Activated T-cell treated with anti-CD3 and anti-CD28 coated beads, Interleukin-2, amount 50 U/mL, for 1 hour (primary cell): ENCODE results near the gene MALAT1.
"Not testable (repeated sequence)": the region's sequence is repeated elsewhere in the genome, so short reads cannot be mapped to it uniquely, and the experiment has no call there.

Experiments used
- DNase-seq: peaks from one replicate; pipeline ENCODE4 v3.0.0-alpha.2; 2020

MALAT1 gene

DNA sequence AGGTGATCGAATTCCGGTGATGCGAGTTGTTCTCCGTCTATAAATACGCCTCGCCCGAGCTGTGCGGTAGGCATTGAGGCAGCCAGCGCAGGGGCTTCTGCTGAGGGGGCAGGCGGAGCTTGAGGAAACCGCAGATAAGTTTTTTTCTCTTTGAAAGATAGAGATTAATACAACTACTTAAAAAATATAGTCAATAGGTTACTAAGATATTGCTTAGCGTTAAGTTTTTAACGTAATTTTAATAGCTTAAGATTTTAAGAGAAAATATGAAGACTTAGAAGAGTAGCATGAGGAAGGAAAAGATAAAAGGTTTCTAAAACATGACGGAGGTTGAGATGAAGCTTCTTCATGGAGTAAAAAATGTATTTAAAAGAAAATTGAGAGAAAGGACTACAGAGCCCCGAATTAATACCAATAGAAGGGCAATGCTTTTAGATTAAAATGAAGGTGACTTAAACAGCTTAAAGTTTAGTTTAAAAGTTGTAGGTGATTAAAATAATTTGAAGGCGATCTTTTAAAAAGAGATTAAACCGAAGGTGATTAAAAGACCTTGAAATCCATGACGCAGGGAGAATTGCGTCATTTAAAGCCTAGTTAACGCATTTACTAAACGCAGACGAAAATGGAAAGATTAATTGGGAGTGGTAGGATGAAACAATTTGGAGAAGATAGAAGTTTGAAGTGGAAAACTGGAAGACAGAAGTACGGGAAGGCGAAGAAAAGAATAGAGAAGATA, at the start of gene MALAT1:
Gene MALAT1 (plus strand): TSS at position 69 of the 736 bp plus-strand sequence.
- DNase-seq: peak; percentile 94

DNA sequence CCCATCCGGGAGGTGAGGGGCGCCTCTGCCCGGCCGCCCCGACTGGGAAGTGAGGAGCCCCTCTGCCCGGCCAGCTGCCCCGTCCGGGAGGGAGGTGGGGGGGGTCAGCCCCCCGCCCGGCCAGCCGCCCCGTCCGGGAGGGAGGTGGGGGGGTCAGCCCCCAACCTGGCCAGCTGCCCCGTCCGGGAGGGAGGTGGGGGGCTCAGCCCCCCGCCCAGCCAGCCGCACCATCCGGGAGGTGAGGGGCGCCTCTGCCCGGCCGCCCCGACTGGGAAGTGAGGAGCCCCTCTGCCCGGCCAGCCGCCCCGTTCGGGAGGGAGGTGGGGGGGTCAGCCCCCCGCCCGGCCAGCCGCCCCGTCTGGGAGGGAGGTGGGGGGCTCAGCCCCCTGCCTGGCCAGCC, 47.5 kb upstream of the MALAT1 start:
- DNase-seq: not testable (repeated sequence)

DNA sequence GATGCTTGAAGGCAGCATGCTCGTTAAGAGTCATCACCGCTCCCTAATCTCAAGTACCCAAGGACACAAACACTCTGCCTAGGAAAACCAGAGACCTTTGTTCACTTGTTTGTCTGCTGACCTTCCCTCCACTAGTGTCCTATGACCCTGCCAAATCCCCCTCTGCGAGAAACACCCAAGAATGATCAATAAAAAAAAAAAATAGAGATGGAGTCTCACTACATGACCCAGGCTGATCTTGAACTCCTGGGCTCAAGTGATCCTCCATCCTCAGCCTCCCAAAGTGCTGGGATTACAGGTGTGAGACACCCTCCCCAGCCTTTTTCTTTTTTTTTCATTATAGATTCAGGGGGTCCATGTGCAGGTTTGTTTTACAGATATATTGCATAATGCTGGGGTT, 46.6 kb upstream of the MALAT1 start:
- not testable (repeated sequence) for DNase-seq

DNA sequence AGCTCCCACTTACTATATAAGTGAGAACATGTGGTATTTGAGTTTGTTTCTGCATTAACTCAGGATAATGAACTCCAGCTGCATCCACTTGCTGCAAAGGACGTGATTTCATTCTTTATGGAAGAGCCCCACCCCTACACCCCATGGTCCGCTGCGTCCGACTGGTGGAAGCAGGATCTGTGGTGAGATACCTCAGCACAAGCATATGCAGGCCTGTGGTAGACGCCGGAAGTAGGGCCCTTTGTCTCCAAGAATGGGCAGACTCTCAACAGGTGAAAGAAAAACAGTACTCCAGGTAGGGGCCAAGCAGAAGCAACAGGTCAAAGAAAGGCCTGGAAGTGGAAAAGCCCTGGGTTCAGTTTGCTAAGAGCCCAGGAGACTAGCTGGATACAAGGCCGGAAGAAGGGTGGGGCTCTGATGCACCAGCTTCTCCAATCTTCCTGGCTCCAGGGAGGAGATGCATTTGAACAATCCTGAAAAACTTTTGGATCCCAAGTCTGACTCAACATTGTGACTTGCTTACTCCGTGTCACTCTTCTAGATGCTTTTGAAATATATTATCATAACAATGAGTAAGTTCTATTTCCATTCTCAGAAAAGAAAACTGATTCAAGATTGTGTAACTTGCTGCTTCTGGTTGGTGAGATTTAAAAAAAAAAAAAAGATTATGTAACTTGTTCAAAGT, 45.9 kb upstream of the MALAT1 start:
- DNase-seq: no peak

DNA sequence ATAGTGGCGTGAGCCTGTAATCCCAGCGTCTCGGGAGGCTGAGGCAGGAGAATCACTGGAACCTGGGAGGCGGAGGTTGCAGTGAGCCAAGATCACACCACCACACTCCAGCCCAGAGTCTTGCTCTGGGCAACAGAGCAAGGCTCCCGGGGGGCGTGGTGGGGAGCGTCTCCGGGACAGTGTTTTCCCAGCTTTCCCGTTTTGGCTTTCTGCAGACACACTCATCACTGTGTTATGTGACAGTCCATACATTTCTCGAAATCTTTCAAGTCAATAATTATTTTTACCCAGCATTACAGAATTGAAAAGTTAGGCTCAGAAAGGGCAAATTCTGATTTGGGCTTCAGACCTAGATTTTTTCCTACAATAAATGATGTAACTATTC, 44.5 kb upstream of the MALAT1 start:
- no peak for DNase-seq

DNA sequence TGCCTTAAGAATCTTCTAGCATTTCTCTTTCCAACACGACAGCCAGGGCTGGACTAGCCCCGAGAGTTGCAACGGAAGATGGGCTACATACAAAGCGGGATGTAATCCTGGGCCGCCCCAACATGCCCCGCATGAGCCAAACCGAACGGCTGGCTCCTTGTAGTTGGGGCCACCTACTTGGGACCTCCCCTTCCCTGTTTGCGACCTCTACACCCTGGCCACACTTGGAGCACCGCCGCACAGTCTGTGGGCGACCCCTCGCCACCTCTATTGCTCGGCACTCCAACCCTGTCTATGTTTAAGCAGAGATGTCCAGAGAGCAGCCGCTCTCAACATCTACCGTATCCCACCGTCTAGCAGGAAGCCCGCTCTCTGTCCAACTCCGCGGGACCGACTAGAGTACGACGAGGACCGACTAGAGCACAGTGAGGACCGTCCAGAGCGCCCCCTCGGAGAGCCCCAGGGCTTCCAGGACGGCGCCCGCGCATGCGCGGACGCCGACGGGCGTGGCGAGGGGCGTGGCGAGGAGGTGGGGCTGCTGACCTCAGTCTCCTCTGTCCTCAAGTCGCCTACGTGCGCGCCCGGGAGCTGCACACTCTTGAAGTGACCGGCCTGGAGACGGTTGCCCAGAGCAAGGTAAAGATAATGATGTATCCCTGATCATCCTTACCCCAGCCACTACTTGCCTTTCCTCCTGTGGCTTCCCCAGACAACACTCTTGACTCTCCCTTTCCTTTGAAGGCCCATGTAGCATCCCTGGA, 44.0 kb upstream of the MALAT1 start:
- peak; percentile 88 for DNase-seq

DNA sequence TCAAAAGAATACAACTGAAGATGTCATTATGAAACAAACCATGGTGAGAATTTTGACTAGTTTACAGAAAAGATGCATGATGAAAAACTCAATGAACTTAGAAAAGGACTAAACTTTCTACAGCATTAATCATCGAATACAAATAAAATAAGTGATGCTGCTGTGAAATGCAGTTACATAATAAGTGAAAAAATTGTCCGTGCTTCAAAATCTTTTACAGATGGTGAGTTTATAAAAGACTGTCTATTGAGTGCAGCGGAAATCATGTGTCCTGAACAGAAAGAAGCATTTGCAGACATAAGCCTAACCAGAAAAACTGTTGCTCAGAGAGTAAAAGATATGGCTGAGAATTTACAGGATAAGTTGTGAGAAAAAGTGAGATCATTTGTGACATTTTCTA, 42.4 kb upstream of the MALAT1 start:
- DNase-seq: no peak

DNA sequence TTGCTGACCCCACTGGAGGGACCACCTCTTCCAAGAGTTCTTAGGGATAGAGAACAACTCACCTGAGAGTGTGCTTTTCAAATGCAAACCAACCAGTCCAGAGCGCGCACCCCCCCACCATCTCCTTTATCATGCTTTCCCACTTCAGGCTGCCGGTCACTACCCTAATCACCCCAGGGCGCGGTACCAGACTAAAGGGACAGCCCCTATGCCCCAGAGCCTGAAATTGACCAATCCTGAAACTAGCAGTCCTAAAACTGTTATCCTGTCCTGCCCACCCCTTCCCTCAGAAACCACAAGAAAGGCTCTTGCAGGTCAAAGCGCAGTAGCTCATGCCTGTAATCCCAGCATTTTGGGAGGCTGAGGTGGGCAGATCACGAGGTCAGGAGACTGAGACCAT, 39.3 kb upstream of the MALAT1 start:
- no peak for DNase-seq

DNA sequence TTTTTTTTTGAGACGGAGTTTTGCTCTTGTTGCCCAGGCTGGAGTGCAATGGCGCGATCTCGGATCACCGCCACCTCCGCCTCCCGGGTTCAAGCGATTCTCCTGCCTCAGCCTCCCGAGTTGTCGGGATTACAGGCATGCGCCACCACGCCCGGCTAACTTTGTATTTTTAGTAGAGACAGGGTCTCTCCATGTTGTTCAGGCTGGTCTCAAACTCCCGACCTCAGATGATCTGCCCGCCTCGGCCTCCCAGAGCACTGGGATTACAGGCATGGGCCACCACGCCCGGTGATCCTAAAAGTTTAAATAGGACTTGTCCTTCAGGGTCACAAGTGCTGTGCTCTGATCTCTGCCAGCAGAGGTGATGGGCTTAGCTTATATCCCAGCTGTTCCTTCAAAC, 33.4 kb upstream of the MALAT1 start:
- not testable (repeated sequence) for DNase-seq

DNA sequence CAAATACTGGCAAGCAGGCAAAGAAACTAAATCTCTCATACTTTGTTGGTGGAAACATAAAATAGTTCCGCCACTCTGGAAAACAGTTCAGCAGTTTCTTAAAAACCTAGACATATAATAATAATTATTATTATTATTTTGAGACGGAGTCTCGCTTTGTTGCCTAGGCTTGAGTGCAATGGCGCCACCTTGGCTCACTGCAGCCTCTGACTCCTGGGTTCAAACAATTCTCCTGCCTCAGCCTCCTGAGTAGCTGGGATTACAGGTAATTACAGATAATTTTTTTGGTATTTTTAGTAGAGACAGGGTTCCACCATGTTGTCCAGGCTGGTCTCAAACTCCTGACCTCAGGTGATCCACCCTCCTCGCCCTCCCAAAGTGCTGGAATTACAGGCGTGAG, 31.5 kb upstream of the MALAT1 start:
- DNase-seq: not testable (repeated sequence)

DNA sequence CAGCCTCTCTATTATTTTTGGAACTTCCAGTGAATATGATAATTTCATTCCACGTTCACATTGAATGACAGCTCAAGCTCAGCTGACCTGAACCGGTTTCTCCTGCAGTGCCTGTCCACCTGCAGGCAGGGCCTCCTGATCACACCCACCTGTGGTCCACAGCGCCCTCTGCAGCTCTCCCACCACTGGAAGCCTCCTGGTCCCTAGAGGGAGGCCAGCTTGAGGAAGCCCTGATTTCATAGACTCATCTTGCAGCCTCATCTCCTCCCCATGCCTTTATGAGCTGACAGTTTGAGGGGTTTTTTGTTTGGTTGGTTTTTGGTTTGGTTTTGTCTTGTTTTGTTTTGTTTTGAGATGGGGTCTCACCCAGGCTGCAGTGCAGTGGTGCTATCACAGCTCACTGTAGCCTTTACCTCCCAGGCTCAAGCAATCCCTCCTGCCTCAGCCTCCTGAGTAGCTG, 29.9 kb upstream of the MALAT1 start:
- peak; percentile 63 for DNase-seq

DNA sequence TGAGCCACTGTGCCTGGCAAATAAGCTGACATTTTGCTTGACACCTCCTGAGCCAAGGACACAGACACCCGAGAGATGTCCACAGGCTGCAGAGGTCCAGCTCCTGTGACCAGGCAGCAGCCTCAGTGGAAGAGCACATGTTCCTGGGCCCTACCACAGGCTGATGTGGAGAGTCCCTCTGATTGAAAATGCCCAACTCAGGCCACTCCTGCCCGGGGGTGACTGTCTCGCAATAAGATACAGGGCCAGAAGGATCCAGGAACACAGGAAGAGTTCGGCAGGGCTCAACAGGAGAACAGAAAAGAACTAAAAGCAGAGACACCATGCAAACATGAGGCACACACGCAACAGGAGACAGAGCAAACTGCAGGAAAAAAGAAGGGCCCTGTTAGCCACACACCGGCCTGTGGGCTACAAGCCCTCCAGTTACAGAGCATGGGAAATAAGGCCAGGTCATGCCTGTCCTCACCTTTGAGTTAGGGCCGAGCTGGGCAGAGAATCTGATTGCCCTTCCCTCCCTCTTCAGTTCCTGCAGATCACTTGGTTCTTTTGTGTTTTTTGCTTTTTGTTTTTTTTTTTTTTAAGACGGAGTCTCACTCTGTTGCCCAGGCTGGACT, 28.3 kb upstream of the MALAT1 start:
- DNase-seq: no peak

DNA sequence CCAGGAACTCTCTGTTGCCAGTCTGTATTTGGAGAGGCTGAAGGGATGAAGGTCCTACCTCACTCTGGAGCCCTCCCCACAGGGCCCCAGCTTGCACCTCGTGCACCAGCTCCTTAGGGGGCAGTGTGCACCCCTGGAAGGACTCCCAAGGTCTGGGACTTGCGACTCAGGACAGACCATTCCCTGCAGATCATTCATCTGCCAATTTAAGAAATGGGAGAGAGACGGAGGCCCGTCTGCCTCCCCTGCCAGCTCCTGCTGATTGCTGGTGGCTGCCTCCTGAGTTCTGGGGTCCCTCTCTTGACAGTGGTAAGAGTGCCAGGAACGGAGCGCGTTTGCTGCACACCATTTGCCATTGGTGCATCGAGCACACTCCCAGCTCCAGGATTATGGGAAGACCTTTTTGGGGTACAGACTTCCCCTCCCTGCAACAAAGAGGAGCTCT, 27.4 kb upstream of the MALAT1 start:
- DNase-seq: peak; percentile 46

DNA sequence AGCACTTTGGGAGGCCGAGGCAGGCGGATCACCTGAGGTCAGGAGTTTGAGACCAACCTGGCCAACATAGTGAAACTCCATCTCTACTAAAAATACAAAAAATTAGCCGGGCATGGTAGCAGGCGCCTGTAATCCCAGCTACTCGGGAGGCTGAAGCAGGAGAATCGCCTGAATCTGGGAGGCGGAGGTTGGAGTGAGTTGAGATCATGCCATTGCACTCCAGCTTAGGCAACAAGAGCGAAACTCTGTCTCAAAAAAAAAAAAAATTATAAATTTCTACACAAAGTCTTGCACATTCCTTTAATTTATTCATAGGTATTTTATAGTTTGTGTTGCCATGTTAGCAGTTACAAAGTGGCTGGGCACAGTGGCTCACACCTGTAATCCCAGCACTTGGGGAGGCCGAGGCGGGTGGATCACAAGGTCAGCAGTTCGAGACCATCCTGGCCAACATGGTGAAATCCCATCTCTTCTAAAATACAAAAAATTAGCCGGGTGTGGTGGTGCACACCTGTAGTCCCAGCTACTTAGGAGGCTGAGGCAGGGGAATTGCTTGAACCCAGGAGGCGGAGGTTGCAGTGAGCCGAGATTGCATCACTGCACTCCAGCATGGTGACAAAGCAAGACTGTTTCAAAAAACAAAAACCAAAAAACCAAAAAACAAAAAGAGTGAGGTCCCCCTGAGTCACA, 26.1 kb upstream of the MALAT1 start:
- not testable (repeated sequence) for DNase-seq

DNA sequence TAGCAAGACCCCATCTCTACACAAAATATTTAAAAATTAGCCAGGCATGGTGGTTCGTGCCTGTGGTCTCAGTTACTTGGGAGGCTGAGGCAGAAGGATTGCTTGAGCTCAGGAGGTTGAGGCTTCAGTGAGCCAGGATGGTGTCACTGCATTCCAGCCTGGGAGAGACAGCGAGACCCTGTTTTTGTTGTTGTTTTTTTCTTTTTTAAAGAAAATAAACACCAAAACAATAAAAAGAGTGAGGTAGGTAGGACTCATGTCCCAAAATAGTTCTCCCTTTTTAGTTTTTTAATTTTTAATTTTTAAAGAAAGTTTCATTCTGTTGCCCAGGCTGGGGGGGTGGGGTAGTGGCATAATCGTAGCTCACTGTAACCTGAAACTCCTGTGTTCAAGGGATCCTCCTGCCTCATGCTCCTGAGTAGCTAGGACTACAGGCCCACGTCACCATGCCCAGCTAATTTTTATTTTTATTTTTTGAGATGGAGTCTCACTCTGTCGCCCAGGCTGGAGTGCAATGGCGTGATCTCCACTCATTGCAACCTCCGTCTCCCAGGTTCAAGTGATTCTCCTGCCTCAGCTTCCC, 25.5 kb upstream of the MALAT1 start:
- no peak for DNase-seq

DNA sequence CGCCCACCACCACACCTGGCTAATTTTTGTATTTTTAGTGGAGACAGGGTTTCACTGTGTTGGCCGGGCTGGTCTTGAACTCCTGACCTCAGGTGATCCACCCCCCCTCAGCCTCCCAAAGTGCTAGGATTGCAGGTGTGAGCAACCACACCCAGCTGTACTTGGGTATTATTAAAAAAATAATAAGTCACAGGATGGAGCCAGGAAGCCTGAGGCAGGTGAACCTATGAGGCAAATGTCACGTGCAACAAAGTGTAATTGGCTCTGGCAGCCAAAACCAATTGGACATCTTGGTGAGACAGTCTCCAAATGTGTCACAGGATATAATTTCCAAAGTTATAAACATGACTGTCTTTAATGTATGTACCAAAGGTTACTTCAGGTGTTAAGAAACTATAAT, 24.0 kb upstream of the MALAT1 start:
- no peak for DNase-seq

DNA sequence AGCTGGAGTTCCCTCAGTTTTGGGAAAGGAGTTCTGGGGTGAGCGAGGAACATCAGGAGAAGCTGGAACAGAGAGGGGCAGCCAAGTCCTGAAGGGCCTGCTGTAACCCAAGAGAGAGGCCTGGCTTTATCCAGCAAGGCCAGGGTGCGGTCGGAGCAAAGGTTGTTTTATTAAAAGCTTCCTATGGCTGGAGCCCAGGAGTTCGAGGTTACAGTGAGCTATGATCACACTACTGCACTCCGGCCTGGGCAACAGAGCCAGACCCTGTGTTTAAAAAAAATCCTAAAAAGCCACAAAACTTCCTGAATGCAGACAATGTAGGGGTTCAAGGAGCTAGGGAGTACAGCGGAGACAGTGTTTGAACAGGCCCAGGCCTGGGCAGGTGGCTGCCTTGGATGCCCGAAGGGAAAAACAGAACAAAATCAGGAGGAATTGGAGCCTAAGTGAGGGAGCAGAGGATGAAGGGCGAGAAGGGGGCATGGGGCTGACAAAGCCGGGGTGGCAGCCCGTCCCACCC, 22.2 kb upstream of the MALAT1 start:
- no peak for DNase-seq

DNA sequence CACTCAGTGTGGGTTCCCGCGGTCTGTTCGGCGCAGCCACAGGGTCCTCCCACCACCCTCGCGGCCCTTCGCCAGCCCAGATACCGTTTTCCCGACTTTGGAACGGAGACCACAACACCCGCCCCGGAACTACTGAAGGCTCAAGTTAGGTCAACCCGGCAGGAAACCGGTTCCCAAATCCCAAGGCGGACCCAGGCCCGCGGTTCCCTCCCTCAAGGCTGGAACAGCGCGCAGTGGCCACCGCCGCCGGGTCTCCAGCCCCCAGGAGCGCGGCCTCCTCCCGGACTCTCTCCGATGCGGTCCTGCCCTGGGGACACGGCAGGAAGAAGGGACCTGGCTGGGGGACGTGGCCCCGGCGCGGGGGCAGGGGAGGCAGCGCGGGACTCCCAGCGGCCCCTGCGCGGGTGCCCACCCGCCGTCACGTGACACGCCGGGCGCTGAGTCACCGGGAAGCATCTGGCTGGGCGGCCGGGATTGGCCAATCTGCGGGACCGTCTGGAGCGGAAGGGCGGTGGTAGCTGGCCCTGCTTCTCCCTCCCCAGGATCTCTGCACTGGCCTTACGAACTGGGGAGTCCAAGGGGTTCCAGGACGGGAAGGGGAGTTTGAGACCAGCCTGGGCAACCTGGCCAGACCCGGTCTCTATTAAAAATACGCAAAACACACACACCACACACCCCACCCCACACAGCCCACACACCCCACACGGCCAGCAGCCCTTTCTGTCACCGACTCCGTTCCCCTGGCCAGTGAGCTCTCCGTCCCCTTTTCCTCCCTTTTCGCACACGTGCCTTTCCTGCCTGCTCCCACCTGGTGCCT, 21.5 kb upstream of the MALAT1 start:
- DNase-seq: peak; percentile 92

DNA sequence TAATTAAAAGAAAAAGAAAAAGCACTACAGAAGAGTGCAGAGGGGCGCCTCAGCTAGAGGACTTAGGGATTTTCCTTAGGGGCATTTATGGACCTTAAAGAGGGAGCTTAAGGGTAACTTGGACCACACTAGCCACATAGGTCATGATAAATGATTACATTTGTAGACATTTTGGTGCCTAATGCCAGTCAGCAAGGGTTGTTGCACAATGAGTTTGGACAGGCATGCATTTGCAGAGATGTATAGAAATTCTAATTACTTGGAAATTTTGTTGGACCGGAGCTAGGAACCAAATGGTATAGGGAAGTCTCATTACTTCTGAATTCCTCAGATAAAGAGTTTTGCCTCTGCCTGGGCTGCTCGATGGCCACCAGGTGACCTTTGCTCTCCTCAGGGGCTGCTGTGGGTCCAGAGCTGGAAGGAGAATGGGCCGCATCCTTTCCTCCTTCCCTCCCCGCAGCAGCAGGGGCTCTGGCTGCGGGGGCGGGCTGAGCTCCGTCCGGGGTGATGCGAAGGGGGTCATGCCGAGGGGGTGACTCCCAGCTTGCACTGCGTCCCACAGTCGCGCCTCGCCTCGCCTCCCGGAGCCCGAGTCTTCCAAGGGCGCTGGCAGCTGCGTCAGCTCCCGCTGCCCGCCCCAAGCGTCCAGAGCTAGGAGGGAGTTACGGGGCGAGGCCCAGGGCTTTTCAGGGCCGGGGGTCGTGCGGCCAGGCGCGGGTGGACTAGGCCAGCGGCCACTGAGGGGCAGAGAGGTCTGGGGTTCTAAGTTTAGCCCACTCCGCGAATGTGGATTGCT, 20.3 kb upstream of the MALAT1 start:
- no peak for DNase-seq
